ENCODE results near the gene CHI3L1. TPM values are rescaled to one million over a fixed set of nuclear protein-coding genes. Genes with fewer than 3 reads are reported as not detected.

CHI3L1 gene
- total RNA-seq, 1 experiment from 2014 or later = not detected

DNA sequence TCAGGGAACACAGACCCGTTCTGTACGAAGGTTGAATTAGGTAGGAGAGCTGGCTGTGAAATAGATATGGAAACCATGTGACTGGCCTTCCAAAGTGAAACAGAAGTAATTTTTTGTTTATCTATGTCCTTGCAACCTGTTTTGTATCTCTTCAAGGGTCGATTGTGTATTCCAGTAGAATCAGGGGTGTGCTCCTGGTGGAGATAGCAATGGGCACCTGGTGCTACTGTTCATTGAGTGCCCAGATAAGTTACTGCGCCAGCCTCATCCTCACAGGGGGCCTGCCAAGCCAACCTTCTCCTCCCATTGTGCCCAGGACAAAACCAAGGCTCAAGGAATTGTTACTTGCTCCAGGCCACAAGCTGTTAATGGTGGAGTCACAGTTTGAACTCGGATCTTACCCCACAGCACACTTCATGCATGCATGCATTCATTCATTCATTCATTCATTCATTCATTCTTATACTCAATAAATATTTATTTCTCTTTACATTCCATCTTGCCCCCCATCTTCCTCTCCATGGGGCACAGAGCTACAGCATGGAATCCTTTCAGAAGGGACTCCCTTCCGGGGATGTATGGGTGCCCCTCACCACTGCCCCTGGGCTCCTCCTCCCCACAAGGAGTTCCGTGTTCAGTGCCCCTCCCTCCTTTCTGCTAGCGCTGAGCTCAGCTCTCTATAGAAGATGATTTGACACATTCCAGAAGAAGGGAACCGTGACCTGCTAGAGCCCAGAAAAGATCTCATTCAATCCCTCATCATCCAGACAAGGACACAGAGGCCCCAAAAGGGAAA is 34.9 kb downstream of the CHI3L1 start:
- DNase-seq (ENCODE audit: low read depth) = no peak

DNA sequence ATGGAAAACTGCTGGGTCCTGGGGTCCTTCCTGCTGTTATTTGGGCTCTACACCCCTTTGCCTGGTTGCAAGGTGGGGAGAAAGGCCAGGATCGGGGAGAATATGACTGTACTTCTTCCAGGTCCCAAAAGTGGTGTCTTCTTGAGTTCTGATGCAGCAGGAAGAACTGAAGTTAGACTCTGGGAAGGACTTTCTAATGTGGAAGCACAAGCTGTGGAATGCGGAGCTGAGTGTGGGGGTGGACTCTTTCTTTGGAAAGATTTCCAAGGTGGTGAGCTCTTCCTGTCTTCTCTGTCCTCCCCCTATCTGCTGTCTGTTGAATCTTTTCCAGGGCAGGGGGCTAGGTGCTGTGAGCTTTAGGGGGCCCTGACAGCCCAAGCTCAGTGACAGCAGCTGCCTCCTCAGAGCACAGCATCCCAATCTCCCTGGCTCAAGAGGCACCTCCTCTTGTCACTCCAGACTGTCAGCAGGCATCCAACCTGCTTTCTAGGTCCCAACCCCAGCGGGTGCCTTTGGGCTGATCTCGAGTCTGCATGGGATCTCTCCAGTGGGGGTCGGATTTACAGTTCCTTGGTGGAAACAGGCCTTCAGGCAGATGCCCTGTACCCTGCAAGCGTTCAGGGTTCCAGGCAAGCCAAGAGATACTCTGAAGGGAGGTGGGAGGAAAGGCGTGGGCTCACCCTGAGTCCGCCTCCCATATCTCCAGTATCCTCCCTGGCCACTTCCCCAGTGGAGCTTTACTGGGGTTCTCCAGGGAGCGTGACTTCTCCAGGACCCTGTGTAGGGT is 35.8 kb downstream of the CHI3L1 start:
- no peak for DNase-seq (ENCODE audit: low read depth)

- DNase-seq (ENCODE audit: low read depth) = no peak
These were observed 37.2 kb downstream of the CHI3L1 start for GRCh38 chr1:203149188-203149840.

GRCh38 chr1:203148579-203148978 is 37.9 kb downstream of the CHI3L1 start:
- no peak for DNase-seq (ENCODE audit: low read depth)

GRCh38 chr1:203148127-203148526 is 38.4 kb downstream of the CHI3L1 start:
- no peak for DNase-seq (ENCODE audit: low read depth)

- no peak for DNase-seq (ENCODE audit: low read depth)
These were observed 39.1 kb downstream of the CHI3L1 start for GRCh38 chr1:203147376-203147775.

- no peak for DNase-seq (ENCODE audit: low read depth)
These were observed 40.0 kb downstream of the CHI3L1 start for GRCh38 chr1:203146537-203146936.

- DNase-seq (ENCODE audit: low read depth) = no peak
These were observed 40.5 kb downstream of the CHI3L1 start for GRCh38 chr1:203146042-203146369.

DNA sequence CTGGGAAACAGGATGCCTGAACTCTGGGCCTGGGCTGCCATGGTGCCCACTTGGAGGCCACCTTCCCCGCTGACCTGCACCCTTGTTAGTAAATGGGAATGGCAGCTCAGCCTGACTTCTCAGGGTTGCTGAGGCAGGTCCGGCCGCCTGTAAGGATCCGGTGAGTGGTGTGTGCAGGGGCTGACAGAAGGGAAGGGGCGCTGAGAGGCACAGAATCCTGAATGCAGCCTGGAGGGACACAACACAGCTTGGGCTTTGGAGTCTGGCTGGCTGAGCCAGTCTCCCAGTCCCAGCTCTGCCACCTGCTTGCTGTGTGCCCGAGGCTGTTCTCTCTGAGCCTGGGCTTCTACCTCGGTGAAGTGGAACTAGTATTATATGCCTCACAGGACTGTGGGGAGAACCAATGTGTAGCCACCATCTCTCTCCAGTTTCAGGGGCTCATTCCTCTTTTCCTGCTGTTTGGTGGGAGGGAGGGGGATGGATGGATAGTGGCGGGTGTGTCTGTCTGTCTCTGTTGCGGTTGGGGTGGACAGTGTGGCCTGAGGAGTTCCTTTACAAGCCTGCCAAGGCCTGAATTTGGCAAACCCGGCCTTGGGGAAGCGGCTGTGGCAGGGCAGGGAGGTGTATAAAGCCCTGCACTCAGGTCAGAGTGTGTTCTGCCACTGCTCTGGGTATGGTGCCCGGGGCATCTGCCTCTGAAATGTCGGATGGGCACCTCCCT is 41.0 kb downstream of the CHI3L1 start:
- DNase-seq (ENCODE audit: low read depth) = no peak

DNA sequence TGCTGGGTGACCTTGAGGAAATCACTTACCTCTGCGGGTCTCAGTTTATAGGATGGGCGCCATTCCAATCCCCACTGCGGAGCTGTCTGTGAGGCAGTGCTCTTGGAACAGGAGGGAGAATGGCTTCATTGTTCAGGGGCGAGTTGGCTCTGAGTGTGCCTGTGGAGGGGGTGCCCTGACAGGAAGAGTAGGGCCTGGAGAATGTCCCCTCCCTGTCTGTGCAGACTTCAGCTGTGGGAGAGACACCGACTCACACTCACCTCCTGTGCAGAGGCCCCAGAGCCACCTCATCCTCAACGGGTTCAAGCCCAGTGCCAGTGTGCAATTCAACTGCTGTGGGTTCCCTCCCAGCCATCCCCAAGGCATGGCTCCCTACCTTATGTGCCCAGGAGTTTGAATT is 41.8 kb downstream of the CHI3L1 start:
- peak; percentile 40 for DNase-seq (ENCODE audit: low read depth)

DNA sequence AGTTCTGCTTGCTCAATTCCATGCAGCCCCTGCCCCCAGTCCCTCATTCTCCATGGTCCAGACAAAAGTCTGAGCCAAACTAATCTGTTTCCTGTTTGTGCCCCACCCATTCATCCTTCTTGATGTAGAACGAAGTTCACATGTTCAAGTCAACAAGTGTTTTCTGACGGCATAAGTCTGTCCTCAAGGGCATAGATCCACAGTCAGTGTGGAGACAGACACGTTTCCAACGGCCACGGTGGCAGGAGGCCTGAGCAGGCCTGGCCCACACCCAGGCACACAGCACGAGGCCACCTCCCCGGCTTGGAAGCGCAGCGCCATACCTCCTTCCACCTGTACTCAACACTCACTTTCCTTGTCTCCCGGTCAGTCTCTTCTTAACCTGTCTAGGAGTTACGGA is 42.9 kb downstream of the CHI3L1 start:
- DNase-seq (ENCODE audit: low read depth) = no peak

- no peak for DNase-seq (ENCODE audit: low read depth)
These were observed 43.7 kb downstream of the CHI3L1 start for GRCh38 chr1:203142684-203143408.

DNA sequence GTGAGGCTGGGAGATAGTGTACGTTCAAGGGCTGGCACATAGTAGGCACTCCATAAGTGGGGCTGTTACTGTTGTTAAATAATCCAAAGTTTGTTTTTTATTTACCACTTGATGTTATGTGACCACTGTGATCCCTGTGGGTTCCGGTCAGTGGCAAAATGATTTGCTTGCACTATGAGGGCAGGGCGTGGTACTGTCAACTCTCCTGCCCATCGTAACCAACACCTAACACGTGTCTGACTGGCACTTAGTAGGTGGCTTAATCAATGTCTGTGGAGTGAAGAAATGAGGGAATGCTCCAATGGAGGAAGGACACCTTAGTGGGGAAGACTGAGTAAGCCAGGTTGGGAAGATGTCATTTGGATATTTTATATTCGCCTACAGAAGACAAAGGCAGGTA is 44.4 kb downstream of the CHI3L1 start:
- no peak for DNase-seq (ENCODE audit: low read depth)

DNA sequence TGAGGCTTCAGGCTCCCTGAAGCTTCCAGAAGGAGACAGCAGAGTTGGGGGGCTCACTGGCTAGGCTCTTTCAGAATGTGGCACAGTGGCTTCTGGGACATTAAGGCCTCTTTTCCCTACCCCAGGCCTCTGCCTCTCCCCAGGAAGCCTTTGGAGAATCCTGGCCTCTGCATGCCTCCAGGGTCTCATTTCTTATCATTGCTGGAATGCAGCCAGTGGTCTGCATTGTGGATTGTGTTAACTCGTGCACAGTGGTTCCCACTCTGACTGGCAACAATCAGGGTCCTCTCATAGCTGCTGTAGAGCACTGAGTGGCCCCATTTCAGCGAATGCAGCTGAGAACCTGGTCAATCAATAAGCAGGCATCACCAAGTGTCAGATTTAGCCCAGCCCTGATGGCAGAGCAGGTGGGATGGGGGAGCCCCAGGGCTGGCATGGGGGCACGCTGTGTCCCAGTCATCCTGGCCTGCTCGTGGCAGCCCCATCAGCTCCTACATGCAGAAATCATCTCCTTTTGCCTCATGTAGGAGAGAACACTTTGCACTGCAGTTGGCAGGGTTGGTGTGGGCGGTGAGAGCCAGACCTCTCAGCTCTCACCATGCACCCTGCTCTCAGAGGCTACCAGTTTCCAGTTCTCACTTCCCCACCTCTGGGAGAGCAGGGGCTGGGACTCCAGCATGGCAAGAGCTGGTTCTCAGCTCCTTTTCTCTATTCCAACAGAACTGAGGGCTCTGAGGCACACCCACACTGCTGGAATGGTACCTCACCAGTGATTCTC is 45.6 kb downstream of the CHI3L1 start:
- no peak for DNase-seq (ENCODE audit: low read depth)

- DNase-seq (ENCODE audit: low read depth) = no peak
These were observed 46.5 kb downstream of the CHI3L1 start for GRCh38 chr1:203139976-203140475.

- no peak for DNase-seq (ENCODE audit: low read depth)
These were observed 48.4 kb downstream of the CHI3L1 start for GRCh38 chr1:203138066-203138465.

DNA sequence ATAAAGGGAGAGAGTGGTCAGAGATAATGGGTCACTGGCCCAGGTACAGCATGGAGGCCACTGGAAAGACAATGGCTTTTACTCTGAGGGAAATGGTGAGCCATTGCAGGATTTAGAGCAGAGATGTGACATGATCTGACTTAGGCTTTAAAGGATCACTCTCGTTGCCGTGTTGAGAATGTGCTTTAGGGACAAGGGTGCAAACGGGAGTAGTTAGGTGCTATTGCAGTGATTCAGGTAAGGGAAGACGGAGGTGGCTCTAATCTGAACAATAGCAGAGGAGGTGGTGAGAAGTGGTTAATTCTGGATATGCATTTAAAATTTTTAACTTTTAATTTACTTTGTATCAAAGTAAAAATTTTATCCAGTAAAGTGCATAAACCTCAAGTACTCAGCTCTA is 49.2 kb downstream of the CHI3L1 start:
- DNase-seq (ENCODE audit: low read depth) = no peak

GRCh38 chr1:203136409-203137042 is 50.0 kb downstream of the CHI3L1 start:
- no peak for DNase-seq (ENCODE audit: low read depth)

GRCh38 chr1:203135636-203136305 is 50.7 kb downstream of the CHI3L1 start:
- peak; percentile 75 for DNase-seq (ENCODE audit: low read depth)
